GM11168 (cell line): Measurements from ENCODE around the gene GFAP.

Experiments
- in situ Hi-C: fragments of 300-500 bp; cut with MboI; formaldehyde crosslinking; loops from one replicate; pipeline ENCODE4 v1.12.0; 2022; ENCODE audit warnings: low sequenced_read_pairs; ENCODE audit not compliant: unreplicated experiment

The GFAP gene

DNA sequence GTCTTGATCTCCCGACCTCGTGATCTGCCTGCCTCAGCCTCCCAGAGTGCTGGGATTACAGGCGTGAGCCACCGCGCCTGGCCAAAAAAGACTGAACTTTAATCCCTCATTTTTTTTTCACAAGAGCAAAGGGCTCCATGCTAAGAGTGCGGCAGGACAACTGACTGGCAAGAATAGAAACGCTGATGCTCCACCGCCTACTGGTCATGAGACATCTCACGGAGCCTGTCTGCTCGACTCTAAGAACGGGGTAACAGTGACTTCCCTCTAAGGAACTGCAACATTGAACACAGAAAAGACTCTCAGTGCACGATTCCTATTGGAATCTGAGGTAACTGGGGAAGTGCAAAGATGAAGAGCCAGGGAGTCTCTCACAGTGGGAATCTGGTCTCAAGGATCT lies 43.7 kb downstream of the GFAP start:
- in situ Hi-C loops = loop anchor here (5.0 kb wide), 1 partner anchor 79 kb away; no protein-coding TSS in a partner anchor

DNA sequence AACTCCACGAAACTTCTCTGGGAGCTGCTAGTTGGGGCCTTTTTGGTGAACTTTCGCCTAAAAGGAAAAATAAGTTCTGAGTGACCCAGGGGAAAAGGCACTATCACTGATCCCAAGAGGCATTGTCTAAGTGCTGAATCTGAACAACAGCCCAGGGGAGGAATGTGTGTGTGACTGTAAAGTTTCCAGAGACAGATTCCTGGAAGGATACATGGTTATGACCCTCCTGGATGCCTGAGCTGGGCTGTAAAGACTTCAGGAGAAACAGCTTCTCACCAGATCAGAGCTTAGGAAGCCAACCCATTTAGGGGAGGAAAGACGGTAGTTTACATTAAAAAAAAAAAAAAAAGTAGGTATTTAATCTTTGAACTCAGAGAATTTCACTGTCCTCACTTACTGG lies 47.5 kb downstream of the GFAP start:
- in situ Hi-C loops = no loop called here

DNA sequence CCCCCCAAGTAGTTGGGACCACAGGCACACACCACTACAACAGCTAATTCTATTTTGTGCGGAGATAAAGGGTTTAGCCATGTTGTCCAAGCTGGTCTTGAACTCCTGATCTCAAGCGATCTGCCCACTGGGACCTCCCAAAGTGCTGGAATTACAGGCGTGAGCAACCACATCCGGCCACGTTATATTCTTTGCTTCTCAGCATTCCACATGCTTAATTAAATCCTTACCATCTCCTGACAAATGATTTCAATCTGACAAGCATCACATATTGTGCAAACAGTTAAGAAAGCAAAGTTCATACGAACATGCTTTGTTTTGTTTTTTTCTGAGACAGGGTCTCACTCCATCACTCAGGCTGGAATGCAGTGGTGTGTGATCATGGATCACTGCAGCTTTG lies 49.4 kb downstream of the GFAP start:
- in situ Hi-C loops = no loop called here

DNA sequence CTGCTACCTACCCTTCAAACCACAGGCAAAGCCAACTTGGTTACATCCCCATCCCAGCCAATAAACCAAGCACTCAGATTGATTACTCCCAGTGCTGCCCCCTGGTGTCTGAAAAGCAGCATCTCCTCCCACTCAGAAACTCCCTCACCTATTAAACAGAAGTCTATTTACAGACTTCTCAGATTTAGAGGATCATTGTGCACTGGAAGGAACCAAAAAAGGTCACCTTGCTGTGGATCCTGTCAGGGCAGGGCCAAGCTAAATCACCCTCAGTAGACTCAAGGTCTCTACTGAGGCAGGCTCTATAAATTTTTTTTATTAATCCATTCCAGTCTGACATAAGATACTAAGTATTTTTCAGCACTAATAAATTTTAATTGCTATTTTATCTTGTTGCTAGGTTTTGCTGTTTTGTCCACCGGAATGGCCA lies 50.1 kb downstream of the GFAP start:
- in situ Hi-C loops = no loop called here

DNA sequence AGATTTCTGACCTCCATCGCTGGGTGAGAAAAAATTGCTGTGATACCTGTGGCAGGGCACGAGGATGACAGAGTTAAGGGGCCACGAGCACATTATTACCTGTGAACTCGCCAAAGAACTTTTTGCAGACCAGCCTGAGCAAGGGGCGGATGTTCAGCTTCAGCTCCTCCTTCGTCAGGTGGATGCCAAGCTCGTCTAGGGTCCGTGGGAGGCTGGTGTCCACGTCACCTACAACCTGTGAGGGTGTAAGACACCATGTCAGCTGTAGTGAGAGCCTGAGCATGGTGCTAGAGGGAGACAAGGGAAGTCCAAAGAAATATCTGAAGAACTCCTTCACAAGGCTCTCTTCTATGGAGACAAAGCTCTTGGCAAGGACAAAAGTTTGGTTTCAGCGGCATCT lies 50.5 kb downstream of the GFAP start:
- in situ Hi-C loops = no loop called here

DNA sequence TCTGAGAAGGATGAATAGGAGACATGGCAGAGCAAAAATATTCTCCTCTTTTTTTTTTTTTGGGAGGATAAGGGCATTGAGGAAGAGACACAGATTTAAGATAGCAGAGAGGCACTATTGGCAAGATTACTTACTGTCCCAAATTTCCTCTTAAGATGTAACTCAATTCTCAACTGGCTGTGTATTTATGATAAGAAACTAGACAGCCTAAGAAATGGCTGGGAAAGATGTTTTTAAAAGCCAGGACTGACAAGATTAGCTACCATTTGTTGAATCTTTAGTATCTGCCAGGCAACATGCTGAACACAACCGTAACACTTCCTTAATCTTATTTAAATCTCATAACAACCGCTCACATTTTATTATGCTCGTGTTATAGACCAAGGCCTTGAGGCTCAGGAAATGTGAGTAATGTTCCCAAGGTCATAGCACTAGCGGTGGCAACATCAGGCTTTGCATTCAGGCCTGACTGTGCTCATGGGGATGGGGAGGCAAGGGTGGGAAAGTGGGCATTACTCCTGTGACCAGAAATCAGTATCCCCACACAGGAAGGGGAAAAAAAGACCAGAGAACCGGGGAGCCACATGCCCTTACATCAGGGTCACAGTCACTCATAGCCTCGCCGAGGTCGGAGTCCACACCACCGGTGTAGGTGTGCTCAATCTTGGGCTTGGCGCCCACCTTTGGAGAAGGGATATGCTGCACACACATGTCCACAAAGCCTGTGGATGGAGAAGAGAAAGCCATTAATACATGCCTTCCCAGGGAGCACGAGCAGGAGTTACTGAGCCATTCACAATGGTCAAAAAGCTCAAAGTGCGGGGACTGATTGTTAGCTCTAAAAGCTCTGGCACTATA lies 52.0 kb downstream of the GFAP start:
- in situ Hi-C loops = no loop called here

DNA sequence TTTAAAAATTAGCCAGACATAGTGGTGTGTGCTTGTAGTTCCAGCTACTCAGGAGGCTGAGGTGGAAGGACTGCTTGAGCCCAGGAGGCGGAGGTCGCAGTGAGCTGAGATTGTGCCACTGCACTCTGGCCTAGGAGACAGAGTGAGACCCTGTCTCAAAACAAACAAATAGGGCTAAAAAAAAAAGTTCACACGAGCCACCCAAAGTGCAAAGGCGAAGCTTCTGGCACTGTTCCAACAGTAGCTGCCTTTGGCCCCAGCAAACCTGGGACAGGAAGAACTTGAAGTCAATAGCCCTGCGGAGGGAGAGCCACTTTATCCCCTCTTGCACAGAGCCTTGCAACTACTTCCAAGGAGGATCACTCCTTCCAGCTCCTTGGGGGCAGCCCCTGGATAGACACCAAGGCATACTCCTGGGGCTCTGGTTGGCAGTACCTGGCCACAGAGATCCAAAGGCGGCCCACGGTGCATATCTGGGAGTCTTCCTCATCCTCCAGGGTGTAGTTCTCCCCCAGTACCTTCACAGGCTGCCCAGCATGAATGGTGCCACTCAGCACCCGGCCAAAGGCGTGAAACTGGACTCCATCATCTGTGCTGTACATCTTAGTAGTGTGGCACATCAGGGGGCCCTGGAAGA lies 52.9 kb downstream of the GFAP start:
- in situ Hi-C loops = no loop called here

DNA sequence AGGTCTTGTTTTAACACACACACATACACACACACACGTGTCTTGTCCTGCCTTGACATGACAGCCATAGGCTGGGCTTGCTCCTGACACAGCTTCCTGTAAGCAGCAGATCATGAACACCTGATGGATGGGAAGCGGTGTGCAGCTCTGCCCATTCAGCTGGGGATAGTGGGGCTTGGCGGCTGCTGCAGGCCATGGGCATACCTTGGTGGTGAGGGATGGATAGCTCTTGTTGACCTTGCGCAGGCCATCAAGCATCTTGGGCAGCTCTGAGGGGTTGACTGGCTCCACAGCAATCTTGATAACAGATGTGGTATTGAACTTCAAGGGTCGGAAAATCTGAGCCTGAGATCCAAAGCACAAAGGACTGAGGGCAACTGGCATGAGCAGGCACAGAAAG lies 55.6 kb downstream of the GFAP start:
- in situ Hi-C loops = no loop called here

DNA sequence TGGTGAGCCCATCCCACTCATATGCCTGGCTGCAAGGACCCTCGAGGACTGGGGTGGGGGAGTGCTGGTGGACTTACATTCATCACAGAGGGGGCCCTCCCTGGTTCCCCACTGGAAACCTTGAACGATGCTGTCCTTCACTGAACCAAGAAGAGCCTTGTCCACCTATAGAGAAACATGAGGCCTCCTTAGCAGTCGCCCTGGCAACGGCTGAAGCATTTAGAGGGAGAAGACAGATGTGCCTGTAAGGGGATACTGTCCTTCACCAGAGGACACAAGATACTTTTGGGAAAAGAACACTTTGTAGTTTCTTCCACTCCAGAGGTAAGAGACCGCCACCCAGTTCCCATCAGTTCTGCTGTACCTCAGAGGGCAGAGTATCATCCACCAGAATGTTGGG lies 61.1 kb downstream of the GFAP start:
- in situ Hi-C loops = loop anchor here (5.0 kb wide), 1 partner anchor 72 kb away; no protein-coding TSS in a partner anchor
